Colonic mucosa (tissue), 4 donors: ENCODE data around the gene NFKBIA. TPM values are rescaled to one million over a fixed set of nuclear protein-coding genes. Genes with fewer than 3 reads are reported as not detected.
"Not testable (repeated sequence)": the region's sequence is repeated elsewhere in the genome, so short reads cannot be mapped to it uniquely, and the experiment has no call there.

Experiments used
- DNase-seq: peaks from one replicate; pipeline ENCODE4 v3.0.0-alpha.2; 2020
- H3K27ac ChIP-seq: fragments of 200-600 bp; one replicate; pipeline ENCODE4 v1.8.0; 2021
- H3K27me3 ChIP-seq: fragments of 200-600 bp; one replicate; pipeline ENCODE4 v1.8.0; 2021
- H3K36me3 ChIP-seq: fragments of 200-600 bp; one replicate; pipeline ENCODE4 v1.8.0; 2021
- H3K4me1 ChIP-seq: fragments of 200-600 bp; one replicate; pipeline ENCODE4 v1.8.0; 2021; ENCODE audit warnings: mild to moderate bottlenecking
- H3K4me3 ChIP-seq: fragments of 200-600 bp; one replicate; pipeline ENCODE4 v1.8.0; 2021
- H3K9ac ChIP-seq, 2 donors: one replicate each; pipeline ENCODE4 v1.7.0; 2013; ENCODE audit warnings: control low read depth in 2 of 2, low read depth in 2 of 2, low read length in 2 of 2
- H3K9me3 ChIP-seq: fragments of 200-600 bp; one replicate; pipeline ENCODE4 v1.8.0; 2021
- CTCF ChIP-seq: fragments of 200-600 bp; IDR thresholded peaks from one replicate; pipeline ENCODE4 v1.8.0; 2022; ENCODE audit warnings: antibody characterized with exemption, mild to moderate bottlenecking
- intact Hi-C: fragments of 100-400 bp; cut with DNase I; formaldehyde crosslinking; loops from one replicate; pipeline ENCODE4 v1.14.1; 2022
- total RNA-seq, 2 donors: library from RNA; stranded (reverse); fragmentation: NEBNext Ultra II Directional in 1 of 2; extraction: Animal tissue kit (Norgen Biotek cat#: 25700) in 1 of 2; gene quantifications; one replicate each; pipeline ENCODE4 v1.2.1, GENCODE V29; 2021
- donor health status: healthy.
- donor health status: DM: no; HTN: no; CAD: no.
- donor health status: DM: no; HTN: no; CAD: no.

Gene NFKBIA
- total RNA-seq, 2 donors from 2014 or later = 78.2 to 125 TPM

DNA sequence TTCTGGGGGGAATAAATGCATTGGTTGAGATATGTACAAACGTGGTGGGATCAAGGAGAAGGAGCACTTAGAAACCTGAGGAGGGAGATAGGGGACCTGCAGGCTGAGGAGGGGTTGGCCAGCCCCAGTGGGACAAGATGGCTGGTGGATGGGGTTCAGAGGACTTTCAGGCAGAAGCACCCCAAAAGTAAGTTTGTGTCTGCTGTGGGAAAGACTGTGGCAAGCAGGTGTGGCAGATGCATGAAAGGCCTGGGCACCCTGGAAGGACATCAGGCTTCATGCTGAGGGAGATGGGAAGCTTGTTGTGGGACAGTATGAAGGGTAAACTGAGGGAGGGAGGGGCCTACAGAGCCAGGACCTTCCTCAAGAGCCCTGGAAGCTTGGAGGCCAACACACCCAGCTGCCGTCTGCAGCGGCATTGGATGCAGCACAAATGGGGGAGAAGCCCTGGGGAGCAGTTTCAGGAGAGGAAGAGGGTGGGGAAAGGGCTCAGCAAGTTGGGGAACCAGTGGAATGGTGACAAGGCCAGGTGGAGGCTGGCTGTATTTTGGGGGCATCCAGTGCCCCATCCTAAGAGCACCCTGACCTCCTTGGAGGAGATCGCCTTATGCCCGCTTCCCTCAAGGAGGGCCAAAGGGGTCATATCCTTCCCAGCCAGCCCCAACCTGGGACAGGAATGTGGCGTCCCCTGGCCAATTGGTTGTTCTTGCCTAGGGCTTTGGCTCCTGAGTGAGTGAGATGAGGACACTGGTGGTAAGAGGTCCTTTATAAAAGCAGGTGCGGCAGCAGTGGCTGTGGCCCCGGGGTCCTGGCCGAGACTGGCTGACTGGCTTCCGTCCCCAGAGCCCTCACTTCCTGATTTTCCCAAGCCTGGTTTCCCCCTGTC lies 20.7 kb downstream of the NFKBIA start:
- Histone ChIP-seq H3K27me3 (no peaks in the 10 kb centered on the region), H3K4me3 (no peak overlapping the region), H3K9ac (peak overlapping the region; percentile 47 to 60), H3K9me3 (no peaks in the 10 kb centered on the region), H3K27ac (peak overlapping the region; percentile 59), H3K36me3 (no peaks in the 10 kb centered on the region), H3K4me1 (peaks cover 10% of the 10 kb centered on the region)
- no peak for TF ChIP-seq CTCF
- intact Hi-C loops = no loop called here
- DNase-seq = no peak

DNA sequence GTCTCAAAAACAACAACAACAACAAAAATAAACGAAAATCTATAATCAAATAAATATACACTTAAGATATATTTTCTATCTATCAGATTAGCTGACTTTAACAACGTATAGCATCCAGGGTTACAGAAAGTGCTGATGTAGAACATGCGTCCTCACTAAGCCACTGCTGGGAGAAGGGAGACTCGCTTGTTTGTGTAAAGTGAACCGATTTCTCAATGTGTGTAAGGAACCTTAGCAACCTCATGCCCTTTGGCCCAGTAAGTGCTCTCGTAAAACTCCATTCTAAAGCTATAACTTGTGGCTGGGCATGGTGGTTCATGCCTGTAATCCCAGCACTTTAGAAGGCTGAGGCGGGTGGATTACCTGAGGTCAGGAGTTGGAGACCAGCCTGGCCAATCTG lies 23.8 kb downstream of the NFKBIA start:
- H3K4me1 ChIP-seq = peaks cover 10% of the 10 kb centered on the region
- DNase-seq = peak; percentile 89
- intact Hi-C loops = no loop called here
- no peaks in the 10 kb centered on the region for H3K9me3 ChIP-seq
- H3K36me3 ChIP-seq = no peaks in the 10 kb centered on the region
- H3K27ac ChIP-seq = peak overlapping the region; percentile 69
- H3K27me3 ChIP-seq = no peaks in the 10 kb centered on the region
- peak overlapping the region in 1 of 2 donors; percentile 2 for H3K9ac ChIP-seq
- no peak for TF ChIP-seq CTCF
- H3K4me3 ChIP-seq = no peak overlapping the region

GRCh38 chr14:35379234-35379933 lies 25.2 kb downstream of the NFKBIA start:
- peak; percentile 45 for DNase-seq
- intact Hi-C loops, H3K36me3 ChIP-seq, H3K4me3 ChIP-seq, H3K9ac ChIP-seq, H3K9me3 ChIP-seq, H3K4me1 ChIP-seq, H3K27me3 ChIP-seq: not testable (repeated sequence)
- peak overlapping the region; percentile 69 for H3K27ac ChIP-seq

- Histone ChIP-seq H3K4me3 (no peak overlapping the region), H3K9ac (no peak overlapping the region), H3K9me3 (no peaks in the 10 kb centered on the region), H3K4me1 (no peaks in the 10 kb centered on the region), H3K36me3 (no peaks in the 10 kb centered on the region), H3K27ac (peak overlapping the region; percentile 57), H3K27me3 (no peaks in the 10 kb centered on the region)
- intact Hi-C loops = no loop called here
- peak; percentile 69 for DNase-seq
- no peak for TF ChIP-seq CTCF
These were observed 25.9 kb downstream of the NFKBIA start for GRCh38 chr14:35378425-35379233.

DNA sequence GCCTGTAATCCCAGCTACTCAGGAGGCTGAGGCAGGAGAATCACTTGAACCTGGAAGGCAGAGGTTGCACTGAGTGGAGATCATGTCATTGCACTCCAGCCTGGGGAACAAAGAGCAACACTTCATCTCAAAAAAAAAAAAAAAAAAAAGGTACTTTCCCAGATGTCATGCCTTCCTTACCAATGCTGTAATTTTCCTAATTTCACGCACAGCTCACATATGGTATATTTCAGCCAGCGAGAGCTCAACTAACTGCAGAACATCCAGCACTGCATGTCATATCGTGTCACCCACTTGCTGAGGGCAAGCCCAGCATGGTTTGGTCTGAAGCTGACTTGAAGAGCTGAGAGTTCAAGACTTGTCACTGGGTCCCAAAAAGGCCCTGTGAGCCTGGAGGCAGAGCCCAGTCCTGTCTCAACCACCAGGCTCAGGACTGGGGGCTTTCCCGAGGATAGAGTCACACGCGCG lies 29.0 kb downstream of the NFKBIA start:
- no peaks in the 10 kb centered on the region for H3K9me3 ChIP-seq
- no peak overlapping the region for H3K27ac ChIP-seq
- no peak for DNase-seq
- TF ChIP-seq CTCF = no peak
- H3K36me3 ChIP-seq = no peaks in the 10 kb centered on the region
- H3K4me1 ChIP-seq = no peaks in the 10 kb centered on the region
- no peak overlapping the region for H3K4me3 ChIP-seq
- H3K9ac ChIP-seq = no peak overlapping the region
- intact Hi-C loops = no loop called here
- no peaks in the 10 kb centered on the region for H3K27me3 ChIP-seq
